ENCODE results near the gene IQCF5.

GRCh38 chr3:51874411-51874810 is 990 bp downstream of the IQCF5 start:
- TF ChIP-seq, protein P1, sequence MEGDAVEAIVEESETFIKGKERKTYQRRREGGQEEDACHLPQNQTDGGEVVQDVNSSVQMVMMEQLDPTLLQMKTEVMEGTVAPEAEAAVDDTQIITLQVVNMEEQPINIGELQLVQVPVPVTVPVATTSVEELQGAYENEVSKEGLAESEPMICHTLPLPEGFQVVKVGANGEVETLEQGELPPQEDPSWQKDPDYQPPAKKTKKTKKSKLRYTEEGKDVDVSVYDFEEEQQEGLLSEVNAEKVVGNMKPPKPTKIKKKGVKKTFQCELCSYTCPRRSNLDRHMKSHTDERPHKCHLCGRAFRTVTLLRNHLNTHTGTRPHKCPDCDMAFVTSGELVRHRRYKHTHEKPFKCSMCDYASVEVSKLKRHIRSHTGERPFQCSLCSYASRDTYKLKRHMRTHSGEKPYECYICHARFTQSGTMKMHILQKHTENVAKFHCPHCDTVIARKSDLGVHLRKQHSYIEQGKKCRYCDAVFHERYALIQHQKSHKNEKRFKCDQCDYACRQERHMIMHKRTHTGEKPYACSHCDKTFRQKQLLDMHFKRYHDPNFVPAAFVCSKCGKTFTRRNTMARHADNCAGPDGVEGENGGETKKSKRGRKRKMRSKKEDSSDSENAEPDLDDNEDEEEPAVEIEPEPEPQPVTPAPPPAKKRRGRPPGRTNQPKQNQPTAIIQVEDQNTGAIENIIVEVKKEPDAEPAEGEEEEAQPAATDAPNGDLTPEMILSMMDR (conservative IDR thresholded peaks at IDR 0.05) = no peak
- TF ChIP-seq EZH2 (IDR thresholded peaks at IDR 0.05; ENCODE audit: low read depth) = no peak
